Ammon's horn (tissue), 1 donor: ENCODE measurements around the gene THSD7A.

ENCODE experiments used
- DNase-seq: peaks from one replicate; pipeline ENCODE4 v3.0.0-alpha.2; 2016; ENCODE audit warnings: low spot score

Gene THSD7A

DNA sequence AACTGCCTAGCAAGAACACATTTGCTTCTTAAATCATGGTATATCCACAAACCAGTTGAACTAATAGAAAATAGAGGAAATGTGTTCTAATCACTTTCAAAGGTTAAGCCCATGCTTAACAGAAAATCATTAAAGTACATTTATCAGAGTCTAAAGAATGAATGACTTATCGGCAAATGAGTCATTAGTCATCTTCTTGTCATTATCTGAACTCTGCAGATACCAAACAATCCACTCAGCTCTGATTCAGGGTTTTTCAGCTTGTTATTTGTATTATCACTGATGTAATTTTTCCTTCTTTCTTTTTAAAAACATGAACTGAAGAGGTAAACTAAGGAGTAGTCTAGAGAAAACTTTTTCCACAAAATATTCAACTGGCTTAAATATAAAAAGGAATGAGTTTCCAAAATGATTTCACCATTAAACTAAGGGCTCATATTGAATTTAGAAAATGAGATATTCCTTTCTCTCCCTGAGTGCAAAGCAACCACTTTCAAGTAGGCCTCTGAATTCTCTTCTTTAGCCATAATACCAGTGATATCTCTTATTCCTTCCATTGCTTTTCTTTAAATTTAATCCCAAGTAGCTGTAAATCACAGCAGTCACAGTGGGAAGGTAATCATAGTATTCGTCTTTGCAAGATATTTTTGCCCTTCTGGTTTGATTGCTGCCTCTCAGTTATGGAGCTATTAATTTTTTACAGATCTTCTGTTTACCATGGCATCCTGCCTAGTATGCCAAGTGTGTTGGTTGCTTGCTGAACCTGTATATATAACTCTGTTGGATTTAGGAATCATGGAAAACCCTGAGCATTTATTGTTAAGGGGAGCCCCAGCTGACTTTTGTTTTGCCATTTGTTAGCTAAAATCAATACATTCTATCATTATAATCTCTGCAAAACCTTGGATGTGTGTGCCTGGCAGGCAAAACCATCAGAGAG lies 125.1 kb downstream of the THSD7A start:
- DNase-seq: no peak

DNA sequence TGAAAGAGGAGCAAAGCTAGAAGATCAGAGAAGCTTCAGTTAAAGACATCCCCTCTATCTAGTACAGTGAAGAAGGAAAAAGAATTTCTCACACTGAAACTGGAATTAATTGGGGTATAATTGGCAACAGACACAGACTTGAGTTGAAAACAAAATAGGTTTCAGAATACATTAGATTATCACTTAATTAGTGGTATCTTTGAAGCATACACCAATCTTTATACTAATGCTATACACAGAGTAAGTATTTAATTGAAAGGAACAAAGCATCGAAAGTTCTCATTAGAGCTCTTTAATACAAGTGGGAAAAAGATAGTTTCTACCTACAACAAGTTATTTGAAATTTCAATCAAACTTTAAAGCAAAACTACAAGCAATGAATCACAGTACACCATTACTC lies 128.2 kb downstream of the THSD7A start:
- no peak for DNase-seq

DNA sequence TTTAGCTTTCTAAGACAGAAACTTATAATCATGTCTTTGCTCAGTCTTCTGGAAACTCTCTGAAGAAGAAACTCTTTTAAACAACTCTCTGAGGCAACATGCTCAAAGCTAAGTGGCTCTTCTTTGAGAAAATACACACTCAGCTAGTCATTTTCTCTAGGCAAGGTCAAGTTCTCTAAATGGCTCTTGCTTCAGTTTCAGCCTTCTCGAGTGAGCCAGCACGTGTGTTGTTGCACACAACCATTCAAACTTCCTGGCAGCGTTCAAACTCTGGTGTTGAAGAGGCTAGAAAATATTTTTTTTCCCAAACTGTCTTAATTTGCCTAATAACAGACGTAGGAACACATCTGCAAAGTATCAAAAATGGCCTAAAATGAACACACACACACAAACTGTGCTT lies 129.1 kb downstream of the THSD7A start:
- DNase-seq: no peak

DNA sequence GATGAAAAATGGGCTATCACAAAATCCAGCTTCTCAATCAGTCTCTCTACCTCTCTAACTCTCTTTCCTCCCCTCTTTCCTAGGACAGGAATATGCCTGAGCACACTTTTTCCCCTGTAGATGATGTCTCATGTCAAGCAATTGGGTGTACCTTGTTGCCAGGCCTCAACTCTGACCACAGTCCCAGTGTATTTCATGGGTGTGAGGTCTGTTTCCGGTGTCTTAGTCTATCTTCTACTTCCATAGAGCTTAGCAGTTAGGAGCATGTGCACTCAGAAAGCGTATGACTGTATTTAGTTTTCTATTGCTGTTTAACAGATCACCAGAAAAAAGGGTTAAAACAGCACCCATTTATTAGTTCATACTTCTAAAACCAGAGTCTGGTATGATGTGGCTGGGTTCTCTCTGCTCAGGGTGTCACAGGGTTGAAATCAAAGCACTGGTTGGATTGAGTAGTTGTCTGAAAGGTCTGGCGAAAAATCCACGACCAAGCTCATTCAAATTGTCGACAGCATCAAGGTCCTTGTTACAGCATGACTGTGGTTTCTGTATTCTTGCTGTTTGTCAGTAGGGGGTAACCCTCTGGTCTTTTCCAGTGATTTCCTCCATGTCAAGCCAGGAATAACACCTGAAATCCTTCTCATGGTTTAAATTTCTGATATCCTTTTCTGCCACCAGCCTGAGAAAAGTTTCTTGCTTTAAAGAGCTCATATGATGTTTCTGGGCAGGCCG lies 130.0 kb downstream of the THSD7A start:
- no peak for DNase-seq

DNA sequence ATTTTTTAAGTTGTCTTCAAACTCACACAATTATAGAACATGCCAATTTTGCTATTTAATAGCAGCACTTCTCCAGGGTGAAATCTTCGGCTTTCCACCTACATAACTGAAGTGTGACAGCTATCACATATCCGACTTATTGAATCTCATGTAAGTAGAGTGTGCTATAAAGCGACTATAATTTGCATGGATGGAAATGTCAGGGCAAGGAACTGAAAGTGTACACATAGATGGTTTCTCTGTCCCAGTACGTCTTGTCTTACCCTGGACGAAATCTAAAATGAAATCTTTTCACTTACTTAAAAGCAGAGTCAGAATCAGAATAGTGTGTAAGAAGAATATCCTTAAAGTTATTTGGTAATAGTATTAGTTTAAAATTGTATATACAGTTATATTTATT lies 132.3 kb downstream of the THSD7A start:
- DNase-seq: no peak

DNA sequence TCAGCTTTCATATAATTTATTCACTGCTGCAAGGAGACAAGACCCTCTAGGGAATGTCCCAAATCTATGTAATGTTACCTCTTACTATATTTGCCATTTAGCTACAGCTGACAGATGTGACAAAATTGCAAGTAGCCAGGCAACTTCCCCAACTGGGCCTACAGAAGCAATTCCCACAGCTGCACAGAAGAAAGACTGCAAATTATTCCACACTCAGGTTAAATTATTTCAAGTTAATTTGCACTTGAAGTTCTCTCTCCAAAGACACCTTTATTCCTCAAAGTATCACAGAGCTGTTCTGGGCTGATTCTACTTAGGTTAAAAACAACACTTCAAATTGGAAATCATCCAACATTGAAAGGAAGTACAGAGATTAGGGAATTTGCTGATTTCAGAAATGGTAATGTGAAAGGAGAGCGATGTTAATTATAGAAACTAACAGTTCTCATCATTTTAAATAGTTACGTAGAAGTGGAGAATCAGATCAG lies 133.6 kb downstream of the THSD7A start:
- DNase-seq: no peak

DNA sequence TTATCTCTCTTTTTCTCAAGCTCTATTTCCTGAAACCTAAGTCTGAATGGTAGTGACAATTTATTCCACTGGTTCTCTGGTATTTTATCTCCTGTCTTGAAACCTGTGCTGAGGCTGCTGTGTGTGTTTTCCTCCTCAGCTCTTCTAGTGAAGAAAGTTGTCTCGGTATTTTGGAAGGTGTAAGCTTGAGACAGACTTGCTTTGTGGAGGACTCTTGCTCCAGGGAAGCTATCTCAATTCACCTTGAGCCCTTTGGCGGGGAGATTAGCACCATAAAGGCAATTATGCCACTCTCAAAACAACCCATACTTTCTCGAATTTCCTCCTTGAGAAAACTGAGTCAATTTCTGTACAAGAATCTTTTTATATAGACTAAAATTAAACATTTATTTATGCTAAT lies 141.6 kb downstream of the THSD7A start:
- DNase-seq: no peak

DNA sequence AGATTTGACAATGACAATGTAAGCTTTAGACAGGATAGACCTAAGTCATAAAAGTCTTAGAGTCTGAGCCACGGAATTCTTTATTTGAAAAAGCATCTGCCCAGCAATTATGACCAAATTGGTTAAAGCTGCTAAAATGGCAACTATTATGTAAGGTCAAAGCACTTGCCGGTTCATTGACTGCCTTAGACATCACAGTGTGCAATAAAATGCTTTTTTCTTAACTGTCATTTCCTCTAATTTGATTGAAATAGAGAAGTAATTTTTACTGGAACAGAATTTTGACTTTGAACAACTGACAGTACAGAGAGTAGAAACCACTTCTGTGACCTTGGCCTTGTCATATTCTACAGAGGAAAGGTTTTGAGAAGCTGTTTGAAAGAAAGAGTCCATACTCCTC lies 142.9 kb downstream of the THSD7A start:
- DNase-seq: no peak

DNA sequence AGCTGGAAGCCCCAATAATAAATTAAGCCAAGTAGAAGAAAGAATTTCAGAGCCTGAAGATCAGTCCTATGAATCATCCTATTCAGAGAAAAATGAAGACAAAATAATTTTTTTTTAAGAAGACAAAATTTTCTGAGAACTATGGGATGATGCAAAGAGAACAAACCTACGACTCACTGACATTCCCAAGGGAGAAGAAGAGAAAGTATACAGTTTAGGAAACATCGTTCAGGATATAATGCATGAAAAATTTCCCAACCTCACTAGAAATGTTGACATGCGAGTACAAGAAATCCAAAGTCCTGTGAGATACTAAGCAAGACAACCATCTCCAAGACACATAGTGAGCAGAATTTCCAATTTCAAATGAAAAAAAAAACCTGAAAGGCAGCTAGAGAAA lies 150.5 kb downstream of the THSD7A start:
- DNase-seq: no peak

DNA sequence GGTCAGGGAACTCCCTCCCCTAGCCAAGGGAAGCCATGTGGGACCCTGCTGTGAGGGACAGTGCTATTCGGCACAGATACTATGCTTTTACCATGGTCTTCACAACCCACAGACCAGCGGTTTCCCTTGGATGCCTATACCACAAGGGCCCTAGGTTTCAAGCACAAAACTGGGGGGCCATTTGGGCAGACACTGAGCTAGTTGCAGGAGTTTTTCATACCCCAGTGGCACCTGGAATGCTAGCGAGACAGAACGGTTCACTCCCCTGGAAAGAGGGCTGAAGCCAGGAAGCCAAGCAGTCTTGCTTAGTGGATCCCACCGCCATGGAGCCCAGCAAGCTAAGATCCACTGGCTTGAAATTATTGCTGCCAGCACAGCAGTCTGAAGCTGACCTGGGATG lies 156.8 kb downstream of the THSD7A start:
- DNase-seq: no peak

DNA sequence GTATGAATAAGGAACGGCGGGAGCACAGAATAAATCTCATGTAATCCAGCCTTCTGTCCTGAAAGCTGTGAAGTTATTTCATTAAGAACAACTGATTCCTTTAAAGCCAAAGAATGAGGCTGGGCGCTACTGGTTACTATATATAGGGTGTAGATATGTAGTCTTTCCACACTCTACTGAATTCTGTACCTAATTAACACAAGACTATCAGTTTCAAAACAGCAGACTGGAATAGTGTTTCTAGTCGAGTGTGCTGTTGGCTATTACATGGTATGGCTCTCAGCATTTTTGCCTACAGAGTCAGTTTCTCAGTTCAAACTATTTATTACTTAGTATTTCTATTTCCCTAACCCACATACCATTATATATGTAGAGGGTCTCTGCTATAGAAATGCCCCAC lies 163.3 kb downstream of the THSD7A start:
- no peak for DNase-seq

DNA sequence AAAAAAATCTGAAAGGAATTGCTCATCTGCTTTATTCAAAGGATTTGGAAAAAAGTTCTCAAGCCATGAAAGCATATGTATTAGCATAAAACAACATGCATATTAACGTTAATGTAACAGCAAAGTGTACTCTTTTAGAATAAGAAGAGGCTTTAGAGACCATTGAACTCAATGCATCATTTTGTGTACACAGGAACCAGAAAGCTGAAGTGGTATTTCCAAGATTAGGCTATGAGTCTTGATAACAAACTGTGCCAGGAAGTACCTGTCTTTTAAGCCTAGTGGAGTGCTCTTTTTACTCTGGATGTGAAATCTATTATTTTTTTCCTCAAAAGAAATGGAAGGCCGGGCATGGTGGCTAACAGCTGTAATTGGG lies 164.2 kb downstream of the THSD7A start:
- no peak for DNase-seq

DNA sequence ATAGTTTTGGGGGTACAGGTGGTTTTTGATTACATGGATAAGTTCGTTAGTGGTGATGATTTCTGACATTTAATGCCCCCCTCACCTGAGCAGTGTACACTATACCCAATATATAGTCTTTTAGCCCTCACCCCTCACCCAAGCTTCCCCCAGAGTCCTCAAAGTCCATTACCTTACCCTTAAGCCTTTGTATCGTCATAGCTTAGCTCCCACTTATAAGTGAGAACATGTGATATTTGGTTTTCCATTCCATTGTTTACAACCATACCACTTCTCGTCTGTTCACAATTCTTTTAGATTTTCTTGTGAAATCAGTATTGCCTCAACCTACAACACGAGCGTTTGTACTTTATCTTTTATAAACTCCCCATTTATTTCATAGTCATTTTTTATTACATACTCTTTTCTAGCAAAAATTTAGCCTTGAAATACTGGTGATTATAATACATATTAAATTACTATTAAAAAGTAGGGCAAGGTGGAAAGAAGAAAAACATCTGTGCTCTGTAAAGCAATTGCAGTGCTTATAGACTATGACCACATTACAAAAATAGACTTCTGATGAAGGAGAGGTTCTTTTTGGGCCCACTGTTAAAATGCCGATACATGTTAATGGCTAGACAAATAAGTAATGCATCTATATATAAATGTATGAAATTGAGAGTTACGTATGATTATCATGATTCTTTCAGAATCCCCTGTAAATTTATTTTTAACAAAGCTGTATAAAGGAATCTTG lies 164.8 kb downstream of the THSD7A start:
- no peak for DNase-seq

DNA sequence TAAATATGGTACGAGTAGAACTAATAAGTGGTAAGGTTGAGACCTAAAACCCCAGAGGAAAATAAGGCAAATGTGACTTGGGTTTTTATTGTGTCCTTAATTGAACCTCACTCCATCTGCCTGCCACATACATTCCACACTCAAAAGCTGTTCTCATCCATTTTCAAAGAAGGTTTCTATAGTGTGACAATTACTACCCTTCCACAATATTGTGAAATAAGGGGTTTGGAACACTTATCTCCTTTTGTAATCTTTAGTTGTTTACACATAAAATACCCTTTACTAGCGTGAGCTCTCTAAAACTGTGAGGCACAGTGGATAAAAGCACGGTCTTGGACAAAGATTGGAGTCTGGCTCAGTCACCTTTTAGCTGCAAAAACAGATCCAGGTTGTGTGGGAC lies 166.6 kb downstream of the THSD7A start:
- no peak for DNase-seq

DNA sequence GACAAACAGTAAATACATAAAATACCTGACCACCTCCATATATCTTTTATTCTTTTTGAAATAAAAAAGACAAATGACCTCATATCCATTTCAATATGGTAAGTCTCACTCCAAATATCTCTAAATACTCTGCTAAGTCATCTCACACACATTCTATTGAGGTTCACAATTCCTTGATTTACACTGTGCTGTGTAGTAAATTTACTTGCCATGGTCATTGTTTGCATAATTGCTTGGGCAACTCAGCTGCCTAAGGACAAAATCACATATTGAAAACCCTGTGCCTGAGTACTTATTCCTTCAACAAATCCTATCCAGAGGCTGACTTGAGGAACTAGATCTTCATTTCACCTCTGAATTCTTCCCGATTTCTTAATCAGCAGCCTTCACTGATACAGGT lies 176.4 kb downstream of the THSD7A start:
- DNase-seq: no peak

DNA sequence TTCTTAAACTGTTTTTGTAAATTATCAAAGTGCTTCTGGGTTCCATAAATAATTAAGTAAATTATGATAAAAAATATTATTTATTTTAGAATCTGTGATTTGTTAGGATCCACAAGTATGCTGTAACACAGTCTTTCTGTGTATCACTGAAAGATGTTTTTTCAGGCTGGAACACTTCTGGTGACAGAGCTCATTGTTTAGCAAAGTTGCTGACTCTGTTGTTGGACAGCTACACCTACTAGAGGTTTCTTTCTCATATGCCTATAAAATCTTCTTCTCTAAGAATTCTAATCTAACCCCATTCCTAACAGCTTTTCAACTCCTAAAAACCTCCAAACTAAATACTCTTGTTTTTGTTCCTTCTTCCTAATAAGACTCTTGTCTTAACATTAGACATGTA lies 176.8 kb downstream of the THSD7A start:
- DNase-seq: no peak

DNA sequence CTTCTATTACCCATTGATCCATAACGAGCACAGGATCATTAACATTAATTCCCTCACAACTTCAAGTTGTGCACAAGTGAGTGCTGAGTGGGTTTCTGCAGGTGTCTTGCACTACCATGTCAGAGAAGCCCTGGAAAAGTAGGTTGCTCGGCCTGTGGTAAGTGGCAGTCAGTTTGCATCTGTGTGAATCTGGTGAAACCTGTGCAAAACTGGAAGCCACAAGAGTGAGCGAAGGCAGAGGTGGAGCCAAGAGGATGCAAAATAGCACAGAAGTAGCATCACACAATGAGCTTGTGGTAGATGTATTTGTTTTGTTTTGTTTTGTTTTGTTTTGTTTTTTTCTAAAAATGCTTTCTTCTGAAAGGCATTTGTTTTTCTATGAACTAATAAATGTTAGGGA lies 181.5 kb downstream of the THSD7A start:
- DNase-seq: no peak

DNA sequence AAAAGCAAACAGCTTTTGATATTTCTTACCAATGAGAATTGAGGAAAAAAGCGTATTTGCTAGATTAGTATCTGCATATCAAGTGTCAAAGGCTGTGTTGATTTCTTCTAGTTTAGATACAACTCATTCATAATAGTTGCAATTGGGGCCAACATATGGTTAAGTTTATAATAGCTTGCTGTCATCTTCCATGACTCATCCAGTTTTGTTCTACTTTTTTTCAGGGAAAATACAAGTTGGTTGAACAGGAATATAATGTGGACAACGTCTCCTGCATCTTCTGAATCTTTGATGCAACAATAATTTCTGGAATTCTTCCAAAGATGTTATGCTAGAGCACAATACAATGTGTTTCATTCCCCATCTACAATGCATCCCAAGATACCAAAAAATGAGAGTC lies 182.0 kb downstream of the THSD7A start:
- no peak for DNase-seq

DNA sequence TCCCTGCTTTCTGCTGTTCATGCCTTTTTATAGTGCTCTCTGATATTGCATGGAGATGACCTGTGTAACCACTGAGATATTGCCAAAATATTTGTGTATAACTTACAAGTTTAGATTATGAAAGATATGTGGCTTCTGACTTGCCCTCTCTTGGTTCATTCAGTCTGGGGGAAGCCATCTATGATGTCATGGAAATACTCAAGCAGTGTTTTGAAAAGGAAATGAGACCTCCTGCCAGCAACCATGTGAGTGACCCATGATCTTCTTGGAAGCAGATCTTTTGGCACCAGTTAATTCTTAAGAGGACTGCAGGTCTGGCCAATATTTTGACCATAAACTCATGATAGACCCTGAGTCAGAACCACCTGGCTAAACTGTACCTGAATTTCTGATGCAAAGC lies 183.0 kb downstream of the THSD7A start:
- DNase-seq: no peak

DNA sequence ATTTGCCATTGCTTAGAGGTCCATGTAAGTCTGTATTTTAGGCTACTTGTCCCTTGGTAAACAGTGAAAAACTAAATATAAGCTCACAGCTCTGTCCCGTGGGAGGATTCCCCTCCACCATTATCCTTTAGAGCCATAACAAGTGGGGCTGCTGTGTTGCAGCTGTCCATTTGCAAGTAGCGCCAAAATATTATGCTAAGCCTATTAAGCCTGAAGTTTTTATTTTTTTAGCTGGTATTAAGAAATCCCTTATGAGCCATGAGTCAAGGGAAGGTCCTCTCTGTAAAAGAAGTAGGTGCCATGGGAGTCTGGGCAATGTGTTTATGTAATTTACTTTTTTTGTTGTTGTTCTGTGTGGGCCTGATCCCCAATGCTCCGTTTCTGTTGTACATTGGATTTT lies 183.9 kb downstream of the THSD7A start:
- DNase-seq: no peak

DNA sequence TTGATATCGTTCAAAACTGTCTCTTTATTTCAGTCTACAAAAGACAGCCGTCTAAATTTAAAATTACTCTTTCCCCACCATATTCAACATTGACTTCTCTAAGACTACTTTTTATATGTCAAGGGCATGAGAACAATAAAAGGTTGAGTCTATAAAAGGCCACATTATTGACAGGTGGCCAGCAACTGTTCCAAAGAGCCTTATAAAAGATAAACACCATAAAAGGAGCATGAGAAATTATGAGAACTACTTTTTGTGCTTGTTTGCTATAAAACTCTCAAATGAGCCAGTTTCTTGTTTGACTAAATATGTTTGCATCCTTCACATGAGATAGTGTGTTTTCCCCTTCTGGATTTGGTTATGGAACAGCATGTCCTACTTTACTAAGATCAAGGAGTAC lies 189.2 kb downstream of the THSD7A start:
- DNase-seq: no peak

DNA sequence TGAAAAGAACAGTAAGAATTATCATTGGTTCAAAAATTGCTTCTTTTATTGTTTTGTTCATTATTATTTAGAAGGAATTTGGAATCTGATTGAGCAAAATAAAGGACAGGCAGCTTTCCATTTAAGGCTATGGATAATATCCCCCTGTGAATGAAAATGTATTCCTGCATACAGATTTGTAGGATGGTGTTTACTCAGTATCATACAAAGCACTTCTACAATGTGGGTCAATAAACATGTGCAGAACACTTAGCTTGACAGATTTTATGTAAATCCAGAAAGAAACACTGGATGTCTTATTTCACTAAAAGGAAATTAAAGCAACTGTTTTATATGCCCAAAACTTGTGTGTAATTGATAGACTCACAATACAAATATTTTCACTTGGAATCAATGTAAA lies 189.7 kb downstream of the THSD7A start:
- DNase-seq: no peak
